Keratinocyte (primary cell): ENCODE measurements around the gene WDR1. TPM values are rescaled to one million over a fixed set of nuclear protein-coding genes. Genes with fewer than 3 reads are reported as not detected.

Experiments
- DNase-seq: peaks from one replicate; pipeline ENCODE4 v3.0.0-alpha.2; 2011; ENCODE audit warnings: low read depth, missing footprints, low spot score
- FAIRE-seq: peaks from 2 replicates; lab custom pipeline; 2011; peaks lifted over from hg19 to GRCh38; lab: Jason Lieb, UNC
- H2AFZ ChIP-seq: 2 replicates; pipeline ENCODE4 v1.6.0; 2012; ENCODE audit warnings: low read length, control low read depth, inconsistent platforms; ENCODE audit not compliant: control insufficient read depth
- H3K27ac ChIP-seq: 2 replicates; pipeline ENCODE4 v1.5.1; 2011; ENCODE audit warnings: low read length; ENCODE audit not compliant: control insufficient read depth, insufficient read depth
- H3K27me3 ChIP-seq: 3 replicates; pipeline ENCODE4 v1.6.0; 2011; ENCODE audit warnings: low read length; ENCODE audit not compliant: control insufficient read depth, insufficient read depth; ENCODE audit errors: extremely low read depth
- H3K36me3 ChIP-seq, 2 experiments: 2 replicates in 1 of 2; 3 replicates in 1 of 2; pipeline ENCODE4 v1.5.1; 2011; ENCODE audit warnings: low read length in 2 of 2, mild to moderate bottlenecking in 1 of 2; ENCODE audit not compliant: control insufficient read depth in 2 of 2, insufficient read depth in 2 of 2; ENCODE audit errors: extremely low read depth in 1 of 2
- H3K4me1 ChIP-seq: 3 replicates; pipeline ENCODE4 v1.5.1; 2011; ENCODE audit warnings: low read length; ENCODE audit not compliant: control insufficient read depth, insufficient read depth; ENCODE audit errors: extremely low read depth
- H3K4me2 ChIP-seq: 3 replicates; pipeline ENCODE4 v1.6.0; 2011; ENCODE audit warnings: low read depth, low read length; ENCODE audit not compliant: control insufficient read depth, insufficient read depth; ENCODE audit errors: extremely low read depth
- H3K4me3 ChIP-seq, 3 experiments: fragments of 200-600 bp in 1 of 3; sonication (generic) in 1 of 3; 2 replicates in 2 of 3; 3 replicates in 1 of 3; pipeline ENCODE4 v1.5.1; 2011 to 2016; ENCODE audit warnings: low read length in 3 of 3, mild to moderate bottlenecking in 3 of 3, control low read depth in 2 of 3, inconsistent platforms in 1 of 3, low read depth in 1 of 3, mixed read lengths in 1 of 3, mixed run types in 1 of 3, moderate library complexity in 1 of 3; ENCODE audit not compliant: control insufficient read depth in 2 of 3, insufficient read depth in 2 of 3; ENCODE audit errors: extremely low read depth in 1 of 3
- H3K79me2 ChIP-seq: 2 replicates; pipeline ENCODE4 v1.6.0; 2012; ENCODE audit warnings: low read length; ENCODE audit not compliant: control insufficient read depth, insufficient read depth
- H3K9ac ChIP-seq: 3 replicates; pipeline ENCODE4 v1.6.0; 2011; ENCODE audit warnings: low read length; ENCODE audit not compliant: control insufficient read depth, insufficient read depth; ENCODE audit errors: extremely low read depth
- H3K9me1 ChIP-seq: 3 replicates; pipeline ENCODE4 v1.6.0; 2011; ENCODE audit warnings: low read length; ENCODE audit not compliant: control insufficient read depth, insufficient read depth; ENCODE audit errors: extremely low read depth
- H3K9me3 ChIP-seq: 2 replicates; pipeline ENCODE4 v1.5.1; 2012; ENCODE audit warnings: low read depth, low read length; ENCODE audit not compliant: control insufficient read depth
- H4K20me1 ChIP-seq: 3 replicates; pipeline ENCODE4 v1.6.0; 2011; ENCODE audit warnings: low read length; ENCODE audit not compliant: control insufficient read depth, insufficient read depth; ENCODE audit errors: extremely low read depth
- CTCF ChIP-seq, 3 experiments: IDR thresholded peaks in 1 of 3; conservative IDR thresholded peaks in 1 of 3; optimal IDR thresholded peaks in 1 of 3; 2 replicates in 2 of 3; 3 replicates in 1 of 3; pipeline versions ENCODE3 to v1.5.1; 2011; ENCODE audit warnings: low read length in 3 of 3, mild to moderate bottlenecking in 3 of 3, moderate library complexity in 2 of 3, control low read depth in 1 of 3, inconsistent platforms in 1 of 3; ENCODE audit not compliant: insufficient read depth in 2 of 3; ENCODE audit errors: extremely low read depth in 1 of 3
- EZH2 ChIP-seq: IDR thresholded peaks from one replicate; pipeline ENCODE4 v1.6.1; 2012; ENCODE audit warnings: inconsistent platforms, mild to moderate bottlenecking, low read length, moderate library complexity
- dilution Hi-C: fragments of 300-500 bp; cut with MboI; formaldehyde crosslinking; loops from one replicate; pipeline ENCODE4 v1.7.0; 2020; ENCODE audit warnings: low sequenced_read_pairs; ENCODE audit not compliant: extremely low pct_ligation_motif_present
- polyA plus RNA-seq, 5 experiments: library from polyadenylated mRNA; depleted of rRNA in 3 of 5; stranded (reverse) in 3 of 5; stranded (forward) in 1 of 5; unstranded in 1 of 5; fragments of >200 nt; gene quantifications; 1 replicate in 1 of 5; 2 replicates in 3 of 5; 3 replicates in 1 of 5; pipeline versions ENCODE4 v1.2.1 to v1.2.3, GENCODE V29; 2011 to 2012; ENCODE audit warnings: missing spikeins in 2 of 5, low read depth in 1 of 5, low replicate concordance in 1 of 5

Gene WDR1
- polyA plus RNA-seq, 1 donor (not counting 4 experiments of a cell fraction or from before 2014, with no cell fraction given) = 423 TPM

- TF ChIP-seq CTCF (optimal IDR thresholded peaks at IDR 0.05 in 1 of 3, IDR thresholded peaks at IDR 0.05 in 1 of 3, conservative IDR thresholded peaks at IDR 0.05 in 1 of 3; ENCODE audit: extremely low read depth in 1 of 3, insufficient read depth in 2 of 3, low read length in 3 of 3) (no peak), EZH2 (no peak)
- DNase-seq = no peak
- Histone ChIP-seq H3K9me1 (no peaks in the 10 kb centered on the region), H2AFZ (no peak overlapping the region), H3K79me2 (peaks cover 13% of the 10 kb centered on the region), H3K9me3 (no peaks in the 10 kb centered on the region), H3K27me3 (no peaks in the 10 kb centered on the region), H3K4me1 (no peaks in the 10 kb centered on the region), H3K27ac (no peak overlapping the region), H3K4me3 (no peak overlapping the region), H3K9ac (no peak overlapping the region), H4K20me1 (peaks cover 5% of the 10 kb centered on the region), H3K4me2 (no peak overlapping the region), H3K36me3 (peaks cover 80 to 92% of the 10 kb centered on the region in 2 experiments)
- dilution Hi-C loops = no loop called here
- FAIRE-seq = no peak
These were observed 37.3 kb downstream of the WDR1 start for GRCh38 chr4:10079256-10079655.

GRCh38 chr4:10078481-10079233, 37.9 kb downstream of the WDR1 start:
- Histone ChIP-seq H3K36me3 (peaks cover 78 to 95% of the 10 kb centered on the region in 2 experiments), H3K9me3 (no peaks in the 10 kb centered on the region), H3K4me1 (no peaks in the 10 kb centered on the region), H3K79me2 (peaks cover 13% of the 10 kb centered on the region), H3K9ac (no peak overlapping the region), H3K4me2 (no peak overlapping the region), H3K27me3 (no peaks in the 10 kb centered on the region), H3K4me3 (no peak overlapping the region), H3K9me1 (no peaks in the 10 kb centered on the region), H2AFZ (no peak overlapping the region), H3K27ac (no peak overlapping the region), H4K20me1 (peaks cover 5% of the 10 kb centered on the region)
- DNase-seq (no peak), FAIRE-seq (no peak)
- dilution Hi-C loops = no loop called here
- TF ChIP-seq EZH2 (no peak), CTCF (optimal IDR thresholded peaks at IDR 0.05 in 1 of 3, IDR thresholded peaks at IDR 0.05 in 1 of 3, conservative IDR thresholded peaks at IDR 0.05 in 1 of 3; ENCODE audit: extremely low read depth in 1 of 3, insufficient read depth in 2 of 3, low read length in 3 of 3) (no peak)
